HCT116 (cell line): ENCODE results near the gene FNIP2. TPM values are rescaled to one million over a fixed set of nuclear protein-coding genes. Genes with fewer than 3 reads are reported as not detected.

ENCODE experiments used
- ATAC-seq: fragments of 200-7000 bp; cut with Tn5 transposase; 2 replicates; pipeline ENCODE4 v1.9.1; 2020; ENCODE audit warnings: mild to moderate bottlenecking, moderate library complexity
- BruUV-seq: library from RNA; stranded (reverse); fragments of 400-500 nt; replicated peaks from 2 replicates; lab custom pipeline; 2021; lab: Mats Ljungman, UMichigan
- CTCF ChIA-PET: fragments of 300-600 bp; sonication (Branson Sonifier 250); formaldehyde crosslinking; loops from one replicate; lab custom pipeline; 2021; ENCODE audit warnings: antibody characterized with exemption; lab: Charles Lee
- POLR2A ChIA-PET: fragments of 300-600, 350-600 bp; sonication (Branson Sonifier 250); formaldehyde crosslinking; loops from one replicate; lab custom pipeline; 2021; ENCODE audit warnings: antibody characterized with exemption; lab: Charles Lee
- RAD21 ChIA-PET, 2 experiments: fragments of 300-600 bp; sonication (Branson Sonifier 250); formaldehyde crosslinking; loops; one replicate each; lab custom pipeline; 2023; ENCODE audit warnings: low total read pairs in 2 of 2; ENCODE audit not compliant: uncharacterized antibody in 2 of 2, unreplicated experiment in 2 of 2, low non-redundant PET in 1 of 2; lab: Charles Lee
- DNase-seq: peaks from one replicate; pipeline ENCODE4 v3.0.0-alpha.2; 2010; ENCODE audit warnings: low read depth, low spot score
- H2AFZ ChIP-seq: fragments of 200-600 bp; shearing (Covaris generic), sonication (generic); 2 replicates; pipeline ENCODE4 v1.6.1; 2017; ENCODE audit warnings: low read depth, mixed run types, mixed read lengths, antibody characterized with exemption, low read length; ENCODE audit not compliant: poor library complexity, severe bottlenecking
- H3K27ac ChIP-seq: 2 replicates; pipeline ENCODE4 v1.5.1; 2012; ENCODE audit warnings: low read depth, low read length
- H3K27me3 ChIP-seq: fragments of 200-600 bp; sonication (generic); 2 replicates; pipeline ENCODE4 v1.6.1; 2016; ENCODE audit warnings: mixed run types, low read length, mixed read lengths; ENCODE audit not compliant: insufficient read depth
- H3K36me3 ChIP-seq, 2 experiments: fragments of 200-500 bp in 1 of 2; fragments of 200-600 bp in 1 of 2; sonication (Bioruptor generic) in 1 of 2; sonication (generic) in 1 of 2; 2 replicates each; pipeline versions ENCODE4 v1.5.1 to v1.6.1; 2014 to 2016; ENCODE audit warnings: low read length in 2 of 2, inconsistent platforms in 1 of 2, mixed read lengths in 1 of 2, mixed run types in 1 of 2; ENCODE audit not compliant: insufficient read depth in 2 of 2, control insufficient read depth in 1 of 2
- H3K4me1 ChIP-seq, 2 experiments: fragments of 200-600 bp in 1 of 2; sonication (generic) in 1 of 2; 2 replicates each; pipeline versions ENCODE4 v1.5.1 to v1.6.1; 2012 to 2017; ENCODE audit warnings: low read length in 2 of 2, inconsistent platforms in 1 of 2, mild to moderate bottlenecking in 1 of 2, mixed read lengths in 1 of 2, mixed run types in 1 of 2, moderate library complexity in 1 of 2; ENCODE audit not compliant: insufficient read depth in 2 of 2, control insufficient read depth in 1 of 2
- H3K4me2 ChIP-seq: fragments of 200-600 bp; sonication (generic); 2 replicates; pipeline ENCODE4 v1.6.1; 2017; ENCODE audit warnings: mixed run types, low read length, mixed read lengths
- H3K4me3 ChIP-seq, 2 experiments: fragments of 200-600 bp in 1 of 2; sonication (generic) in 1 of 2; replicated peaks in 1 of 2; 2 replicates each; pipeline ENCODE4 v1.5.1; 2011 to 2016; ENCODE audit warnings: low read length in 2 of 2, control low read depth in 1 of 2, low read depth in 1 of 2, mild to moderate bottlenecking in 1 of 2, mixed read lengths in 1 of 2, mixed run types in 1 of 2
- H3K79me2 ChIP-seq: fragments of 200-600 bp; sonication (generic); 2 replicates; pipeline ENCODE4 v1.6.1; 2017; ENCODE audit warnings: mild to moderate bottlenecking, mixed run types, low read length, moderate library complexity, mixed read lengths; ENCODE audit not compliant: insufficient read depth
- H3K9ac ChIP-seq: fragments of 200-600 bp; sonication (generic); 2 replicates; pipeline ENCODE4 v1.6.1; 2016; ENCODE audit warnings: low read length, mixed read lengths
- H3K9me2 ChIP-seq: fragments of 200-600 bp; sonication (generic), shearing (Covaris generic); 2 replicates; pipeline ENCODE4 v1.6.1; 2017; ENCODE audit warnings: mixed run types, mild to moderate bottlenecking, moderate library complexity; ENCODE audit not compliant: insufficient read depth
- H3K9me3 ChIP-seq, 2 experiments: fragments of 200-500 bp in 1 of 2; fragments of 200-600 bp in 1 of 2; sonication (Bioruptor generic) in 1 of 2; sonication (generic) in 1 of 2; 2 replicates each; pipeline ENCODE4 v1.6.1; 2014 to 2017; ENCODE audit warnings: low read length in 2 of 2, mixed read lengths in 2 of 2, inconsistent platforms in 1 of 2, low read depth in 1 of 2, mild to moderate bottlenecking in 1 of 2, mixed run types in 1 of 2, moderate library complexity in 1 of 2; ENCODE audit not compliant: control insufficient read depth in 1 of 2, insufficient read depth in 1 of 2
- H4K20me1 ChIP-seq: fragments of 200-600 bp; sonication (generic), shearing (Covaris generic); 2 replicates; pipeline ENCODE4 v1.6.1; 2017; ENCODE audit warnings: mixed run types, mild to moderate bottlenecking, moderate library complexity; ENCODE audit not compliant: insufficient read depth
- CBX3 ChIP-seq: IDR thresholded peaks from 2 replicates; pipeline ENCODE4 v1.6.1; 2012; ENCODE audit warnings: low read depth
- CEBPB ChIP-seq: IDR thresholded peaks from 2 replicates; pipeline ENCODE4 v1.6.1; 2012; ENCODE audit warnings: low read depth
- EGR1 ChIP-seq: IDR thresholded peaks from 2 replicates; pipeline ENCODE4 v1.6.1; 2012; ENCODE audit warnings: low read depth
- ELF1 ChIP-seq: IDR thresholded peaks from 2 replicates; pipeline ENCODE4 v1.6.1; 2012; ENCODE audit warnings: low read depth, borderline replicate concordance
- EZH2 ChIP-seq: fragments of 200-600 bp; sonication (generic); IDR thresholded peaks from 2 replicates; pipeline ENCODE4 v1.6.1; 2017; ENCODE audit warnings: antibody characterized with exemption, mixed run types
- EZH2phosphoT487 ChIP-seq: fragments of 200-600 bp; IDR thresholded peaks from 2 replicates; pipeline ENCODE4 v1.6.1; 2018; ENCODE audit warnings: antibody characterized with exemption, borderline replicate concordance
- FOSL1 ChIP-seq: IDR thresholded peaks from 2 replicates; pipeline ENCODE4 v1.6.1; 2012; ENCODE audit warnings: low read depth
- JUND ChIP-seq: IDR thresholded peaks from 2 replicates; pipeline ENCODE4 v1.6.1; 2012
- POLR2A ChIP-seq: IDR thresholded peaks from 2 replicates; pipeline ENCODE4 v1.7.0; 2011; ENCODE audit warnings: borderline replicate concordance; ENCODE audit not compliant: insufficient read depth, insufficient read length; ENCODE audit errors: extremely low read depth
- POLR2AphosphoS5 ChIP-seq: IDR thresholded peaks from 2 replicates; pipeline ENCODE4 v1.6.1; 2011; ENCODE audit warnings: mild to moderate bottlenecking, low read depth, low read length, moderate library complexity
- SIN3A ChIP-seq: IDR thresholded peaks from 2 replicates; pipeline ENCODE4 v1.6.1; 2012; ENCODE audit warnings: low read depth
- SP1 ChIP-seq: IDR thresholded peaks from 2 replicates; pipeline ENCODE4 v1.6.1; 2012; ENCODE audit warnings: low read depth
- TCF7L2 ChIP-seq: IDR thresholded peaks from 2 replicates; pipeline ENCODE4 v1.7.0; 2011; ENCODE audit warnings: borderline replicate concordance, inconsistent platforms; ENCODE audit not compliant: insufficient read depth, insufficient read length; ENCODE audit errors: extremely low read depth
- ZFX ChIP-seq: fragments of 450-650 bp; IDR thresholded peaks from 2 replicates; pipeline ENCODE4 v1.6.1; 2017
- ZNF274 ChIP-seq: fragments of 200-500 bp; sonication (Bioruptor generic); IDR thresholded peaks from 2 replicates; pipeline ENCODE4 v1.6.1; 2014; ENCODE audit warnings: mild to moderate bottlenecking, low read depth, low read length, inconsistent platforms
- intact Hi-C: fragments of 100-400 bp; cut with micrococcal nuclease; formaldehyde crosslinking; loops from 2 replicates; pipeline ENCODE4 v1.10.0; 2022
- total RNA-seq: library from RNA; stranded (reverse); gene quantifications from one replicate; pipeline ENCODE4 v1.2.1, GENCODE V29; 2021; ENCODE audit not compliant: unreplicated experiment
- TF ChIP-seq, protein P1 (sequence below): IDR thresholded peaks from 2 replicates; pipeline ENCODE4 v1.6.1; 2011; ENCODE audit warnings: mild to moderate bottlenecking, low read length, moderate library complexity; ENCODE audit not compliant: insufficient replicate concordance; ENCODE audit errors: extremely low read depth
- TF ChIP-seq, protein P2 (sequence below): IDR thresholded peaks from 2 replicates; pipeline ENCODE4 v1.6.1; 2012

Gene FNIP2
- total RNA-seq, 1 experiment from 2014 or later: 4.8 TPM

DNA sequence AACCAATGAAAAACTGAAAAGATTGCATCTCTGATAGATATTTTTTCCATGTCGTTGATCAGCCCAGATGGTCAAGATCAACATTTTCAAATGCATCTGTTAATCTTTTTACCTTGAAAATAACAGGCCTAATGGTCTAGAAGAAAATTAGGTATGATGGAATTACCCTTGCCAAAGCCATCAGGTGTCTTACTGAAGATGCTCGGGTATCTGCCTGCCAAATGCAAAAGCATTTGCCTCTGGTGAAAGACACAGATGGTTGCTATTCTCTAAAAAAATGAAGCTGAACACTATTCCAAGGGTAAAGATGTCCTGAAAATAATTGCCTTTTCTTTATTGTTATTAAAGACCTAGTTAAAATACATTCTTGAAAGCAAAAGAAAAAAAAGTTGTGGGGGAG lies 126.0 kb downstream of the FNIP2 start:
- TF ChIP-seq EGR1: no peak
- TF ChIP-seq JUND: no peak
- no peak for TF ChIP-seq EZH2phosphoT487
- no peak for TF ChIP-seq FOSL1
- no peak for TF ChIP-seq ZNF274
- TF ChIP-seq SIN3A: no peak
- TF ChIP-seq, protein P1, sequence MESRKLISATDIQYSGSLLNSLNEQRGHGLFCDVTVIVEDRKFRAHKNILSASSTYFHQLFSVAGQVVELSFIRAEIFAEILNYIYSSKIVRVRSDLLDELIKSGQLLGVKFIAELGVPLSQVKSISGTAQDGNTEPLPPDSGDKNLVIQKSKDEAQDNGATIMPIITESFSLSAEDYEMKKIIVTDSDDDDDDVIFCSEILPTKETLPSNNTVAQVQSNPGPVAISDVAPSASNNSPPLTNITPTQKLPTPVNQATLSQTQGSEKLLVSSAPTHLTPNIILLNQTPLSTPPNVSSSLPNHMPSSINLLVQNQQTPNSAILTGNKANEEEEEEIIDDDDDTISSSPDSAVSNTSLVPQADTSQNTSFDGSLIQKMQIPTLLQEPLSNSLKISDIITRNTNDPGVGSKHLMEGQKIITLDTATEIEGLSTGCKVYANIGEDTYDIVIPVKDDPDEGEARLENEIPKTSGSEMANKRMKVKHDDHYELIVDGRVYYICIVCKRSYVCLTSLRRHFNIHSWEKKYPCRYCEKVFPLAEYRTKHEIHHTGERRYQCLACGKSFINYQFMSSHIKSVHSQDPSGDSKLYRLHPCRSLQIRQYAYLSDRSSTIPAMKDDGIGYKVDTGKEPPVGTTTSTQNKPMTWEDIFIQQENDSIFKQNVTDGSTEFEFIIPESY: no peak
- TF ChIP-seq CBX3: no peak
- no peak for TF ChIP-seq EZH2
- TF ChIP-seq TCF7L2: no peak
- TF ChIP-seq, protein P2, sequence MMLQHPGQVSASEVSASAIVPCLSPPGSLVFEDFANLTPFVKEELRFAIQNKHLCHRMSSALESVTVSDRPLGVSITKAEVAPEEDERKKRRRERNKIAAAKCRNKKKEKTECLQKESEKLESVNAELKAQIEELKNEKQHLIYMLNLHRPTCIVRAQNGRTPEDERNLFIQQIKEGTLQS: no peak
- no peak for TF ChIP-seq ELF1
- no peak for TF ChIP-seq SP1
- TF ChIP-seq CEBPB: no peak
- no peak for TF ChIP-seq ZFX
- TF ChIP-seq POLR2A: no peak
- TF ChIP-seq POLR2AphosphoS5: no peak
- TF ChIP-seq, all 23 proteins: peak for 0
- DNase-seq (no peak), ATAC-seq (no peak)
- H3K27me3 ChIP-seq: no peaks in the 10 kb centered on the region
- H3K9ac ChIP-seq: no peak overlapping the region
- ChIA-PET POLR2A (no interaction called here), CTCF (no interaction called here), RAD21 (no interaction called here)
- no peak overlapping the region for H3K4me3 ChIP-seq
- no peak overlapping the region for H3K27ac ChIP-seq
- BruUV-seq: no TSS peak
- H3K4me1 ChIP-seq: no peaks in the 10 kb centered on the region
- H3K36me3 ChIP-seq: no peaks in the 10 kb centered on the region
- no peaks in the 10 kb centered on the region for H4K20me1 ChIP-seq
- no peak overlapping the region for H2AFZ ChIP-seq
- H3K4me2 ChIP-seq: no peak overlapping the region
- no peaks in the 10 kb centered on the region for H3K79me2 ChIP-seq
- H3K9me3 ChIP-seq: no peaks in the 10 kb centered on the region
- no peaks in the 10 kb centered on the region for H3K9me2 ChIP-seq
- intact Hi-C loops: no loop called here
